Measurements from ENCODE around the gene OMP. TPM values are rescaled to one million over a fixed set of nuclear protein-coding genes. Genes with fewer than 3 reads are reported as not detected.
"Not testable (repeated sequence)": the region's sequence is repeated elsewhere in the genome, so short reads cannot be mapped to it uniquely, and the experiment has no call there.

OMP gene
- total RNA-seq, 1 experiment from 2014 or later: not detected

DNA sequence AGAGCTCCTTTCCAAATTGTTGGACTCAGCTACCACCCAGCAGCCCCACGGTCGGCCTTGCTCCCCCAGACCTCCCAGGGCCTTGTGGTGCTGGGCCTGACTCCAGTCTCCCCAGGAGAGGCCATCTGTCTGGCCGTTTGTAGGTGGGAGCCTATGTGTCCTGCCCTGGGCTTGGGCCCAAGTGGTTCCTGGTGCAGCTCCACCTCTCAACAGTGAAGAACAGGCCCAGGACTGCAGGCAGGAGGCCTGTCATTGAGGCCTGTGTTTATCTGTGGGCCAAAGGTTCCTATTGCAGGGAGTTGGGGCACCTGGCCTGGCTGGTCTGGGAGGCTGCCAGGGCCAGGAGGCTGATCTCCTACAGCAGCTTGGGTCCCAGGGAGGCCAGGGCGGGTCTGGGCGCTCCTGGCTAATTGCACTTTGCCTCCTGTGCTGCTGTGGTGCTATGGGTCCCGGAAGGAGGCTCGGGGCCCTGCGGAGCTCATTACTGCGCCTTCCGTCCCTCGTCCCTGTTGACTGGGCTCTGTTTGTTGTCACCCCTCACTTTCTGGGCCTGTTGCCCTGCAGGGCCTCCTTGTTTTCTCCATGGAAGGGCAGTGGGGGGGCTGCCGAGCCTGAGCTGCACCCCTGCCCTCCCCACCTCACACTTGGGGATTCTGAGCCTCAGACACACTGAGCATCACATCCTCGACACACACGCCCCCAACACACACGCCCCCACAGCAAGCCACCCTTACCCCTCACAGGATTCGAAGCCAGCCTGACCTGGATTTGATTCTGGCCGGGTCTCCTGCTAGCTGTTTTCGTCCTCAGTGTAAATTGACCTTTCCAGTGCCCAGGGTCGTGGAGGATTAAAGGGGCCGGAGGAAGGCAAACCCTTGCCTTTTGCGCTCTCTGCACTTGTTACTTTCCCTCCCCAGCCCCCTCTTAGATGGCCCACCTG is 6.8 kb upstream of the OMP start:
- peaks cover 4% of the 10 kb centered on the region for H3K4me1 Mint-ChIP-seq
- CTCF ChIA-PET: interaction anchor here (0.6 to 2.5 kb wide), 4 partner anchors 17 to 49 kb away, joined by 3 to 7 read pairs (median 4); no protein-coding TSS in a partner anchor
- TF ChIP-seq, protein P1, sequence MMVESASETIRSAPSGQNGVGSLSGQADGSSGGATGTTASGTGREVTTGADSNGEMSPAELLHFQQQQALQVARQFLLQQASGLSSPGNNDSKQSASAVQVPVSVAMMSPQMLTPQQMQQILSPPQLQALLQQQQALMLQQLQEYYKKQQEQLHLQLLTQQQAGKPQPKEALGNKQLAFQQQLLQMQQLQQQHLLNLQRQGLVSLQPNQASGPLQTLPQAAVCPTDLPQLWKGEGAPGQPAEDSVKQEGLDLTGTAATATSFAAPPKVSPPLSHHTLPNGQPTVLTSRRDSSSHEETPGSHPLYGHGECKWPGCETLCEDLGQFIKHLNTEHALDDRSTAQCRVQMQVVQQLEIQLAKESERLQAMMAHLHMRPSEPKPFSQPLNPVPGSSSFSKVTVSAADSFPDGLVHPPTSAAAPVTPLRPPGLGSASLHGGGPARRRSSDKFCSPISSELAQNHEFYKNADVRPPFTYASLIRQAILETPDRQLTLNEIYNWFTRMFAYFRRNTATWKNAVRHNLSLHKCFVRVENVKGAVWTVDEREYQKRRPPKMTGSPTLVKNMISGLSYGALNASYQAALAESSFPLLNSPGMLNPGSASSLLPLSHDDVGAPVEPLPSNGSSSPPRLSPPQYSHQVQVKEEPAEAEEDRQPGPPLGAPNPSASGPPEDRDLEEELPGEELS (CRISPR knock-in tag; IDR thresholded peaks at IDR 0.05): no peak
- TF ChIP-seq, protein P2, sequence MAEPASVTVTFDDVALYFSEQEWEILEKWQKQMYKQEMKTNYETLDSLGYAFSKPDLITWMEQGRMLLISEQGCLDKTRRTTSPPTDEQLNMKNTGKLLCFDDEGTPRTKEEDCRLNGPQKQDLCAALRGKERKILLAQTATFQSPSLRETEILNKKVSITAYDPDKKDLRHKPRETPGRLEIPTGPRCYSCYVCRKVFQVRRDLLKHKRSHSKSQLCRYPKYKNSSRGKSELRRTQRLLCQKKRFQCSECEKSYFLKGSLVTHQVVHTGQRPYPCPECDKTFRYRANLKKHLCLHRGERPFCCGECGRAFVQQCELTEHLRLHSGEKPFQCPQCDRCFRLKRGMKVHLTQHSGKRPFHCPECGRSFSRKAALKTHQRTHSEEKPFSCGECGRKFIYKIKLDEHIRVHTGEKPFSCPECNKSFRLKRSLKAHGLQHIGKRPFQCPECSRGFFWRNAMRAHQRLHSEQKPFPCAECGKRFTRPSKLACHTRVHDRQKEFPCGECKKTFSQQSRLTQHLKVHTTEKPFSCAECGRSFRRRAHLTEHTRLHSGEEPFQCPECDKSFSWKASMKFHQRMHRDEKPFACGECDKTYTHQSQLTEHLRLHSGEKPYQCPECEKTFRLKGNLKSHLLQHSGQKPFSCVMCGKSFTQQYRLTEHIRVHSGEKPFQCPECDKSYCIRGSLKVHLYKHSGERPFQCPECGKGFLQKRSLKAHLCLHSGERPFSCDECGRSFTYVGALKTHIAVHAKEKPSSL (CRISPR knock-in tag; conservative IDR thresholded peaks at IDR 0.05): no peak
- TF ChIP-seq RORB (CRISPR knock-in tag; IDR thresholded peaks at IDR 0.05) (no peak), TCF7 (CRISPR knock-in tag; IDR thresholded peaks at IDR 0.05; ENCODE audit: low read depth) (no peak), GABPB1 (CRISPR knock-in tag; IDR thresholded peaks at IDR 0.05) (peak; percentile 26; the same call in 1 of the 2 replicates)
- TF ChIP-seq, protein P3, sequence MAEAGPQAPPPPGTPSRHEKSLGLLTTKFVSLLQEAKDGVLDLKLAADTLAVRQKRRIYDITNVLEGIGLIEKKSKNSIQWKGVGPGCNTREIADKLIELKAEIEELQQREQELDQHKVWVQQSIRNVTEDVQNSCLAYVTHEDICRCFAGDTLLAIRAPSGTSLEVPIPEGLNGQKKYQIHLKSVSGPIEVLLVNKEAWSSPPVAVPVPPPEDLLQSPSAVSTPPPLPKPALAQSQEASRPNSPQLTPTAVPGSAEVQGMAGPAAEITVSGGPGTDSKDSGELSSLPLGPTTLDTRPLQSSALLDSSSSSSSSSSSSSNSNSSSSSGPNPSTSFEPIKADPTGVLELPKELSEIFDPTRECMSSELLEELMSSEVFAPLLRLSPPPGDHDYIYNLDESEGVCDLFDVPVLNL (CRISPR knock-in tag; IDR thresholded peaks at IDR 0.05; ENCODE audit: borderline replicate concordance, low read depth): no peak
- H3K9me3 Mint-ChIP-seq: peaks cover 5% of the 10 kb centered on the region; the same call in 1 of the 2 replicates
- POLR2A ChIA-PET: no interaction called here
- H3K4me3 Mint-ChIP-seq: no peak overlapping the region
- H3K27me3 Mint-ChIP-seq (ENCODE audit: low read depth): no peaks in the 10 kb centered on the region
- DNase-seq (ENCODE audit: low spot score): no peak
- no peak for ATAC-seq
- peaks cover 7% of the 10 kb centered on the region for H3K36me3 Mint-ChIP-seq
- H3K27ac Mint-ChIP-seq: no peak overlapping the region

DNA sequence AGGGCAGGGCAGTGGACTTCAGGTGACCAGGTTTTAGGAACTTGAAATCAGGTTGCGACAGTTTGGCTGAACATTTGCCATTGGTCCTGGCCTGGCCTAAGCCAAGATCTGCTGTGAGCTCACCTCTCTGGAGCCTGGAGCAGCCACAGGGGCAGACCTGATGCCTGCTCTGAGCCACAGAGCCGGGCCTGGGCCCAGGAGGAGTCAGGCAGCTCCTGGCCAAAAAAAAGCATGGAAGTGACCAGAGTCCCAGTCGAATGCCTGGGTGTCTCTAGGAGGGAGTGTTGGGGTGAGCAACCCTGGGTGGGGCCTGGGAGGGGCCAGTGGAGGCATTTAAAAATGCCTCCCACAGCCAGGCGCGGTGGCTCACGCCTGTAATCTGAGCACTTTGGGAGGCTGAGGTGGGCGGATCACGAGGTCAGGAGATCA is 6.0 kb upstream of the OMP start:
- TF ChIP-seq, protein P4, sequence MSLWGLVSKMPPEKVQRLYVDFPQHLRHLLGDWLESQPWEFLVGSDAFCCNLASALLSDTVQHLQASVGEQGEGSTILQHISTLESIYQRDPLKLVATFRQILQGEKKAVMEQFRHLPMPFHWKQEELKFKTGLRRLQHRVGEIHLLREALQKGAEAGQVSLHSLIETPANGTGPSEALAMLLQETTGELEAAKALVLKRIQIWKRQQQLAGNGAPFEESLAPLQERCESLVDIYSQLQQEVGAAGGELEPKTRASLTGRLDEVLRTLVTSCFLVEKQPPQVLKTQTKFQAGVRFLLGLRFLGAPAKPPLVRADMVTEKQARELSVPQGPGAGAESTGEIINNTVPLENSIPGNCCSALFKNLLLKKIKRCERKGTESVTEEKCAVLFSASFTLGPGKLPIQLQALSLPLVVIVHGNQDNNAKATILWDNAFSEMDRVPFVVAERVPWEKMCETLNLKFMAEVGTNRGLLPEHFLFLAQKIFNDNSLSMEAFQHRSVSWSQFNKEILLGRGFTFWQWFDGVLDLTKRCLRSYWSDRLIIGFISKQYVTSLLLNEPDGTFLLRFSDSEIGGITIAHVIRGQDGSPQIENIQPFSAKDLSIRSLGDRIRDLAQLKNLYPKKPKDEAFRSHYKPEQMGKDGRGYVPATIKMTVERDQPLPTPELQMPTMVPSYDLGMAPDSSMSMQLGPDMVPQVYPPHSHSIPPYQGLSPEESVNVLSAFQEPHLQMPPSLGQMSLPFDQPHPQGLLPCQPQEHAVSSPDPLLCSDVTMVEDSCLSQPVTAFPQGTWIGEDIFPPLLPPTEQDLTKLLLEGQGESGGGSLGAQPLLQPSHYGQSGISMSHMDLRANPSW (CRISPR knock-in tag; conservative IDR thresholded peaks at IDR 0.05; ENCODE audit: low read depth): no peak
- TF ChIP-seq FOXK1 (CRISPR knock-in tag; IDR thresholded peaks at IDR 0.05) (no peak), MXD4 (CRISPR knock-in tag; IDR thresholded peaks at IDR 0.05; ENCODE audit: borderline replicate concordance) (no peak)
- TF ChIP-seq, protein P5, sequence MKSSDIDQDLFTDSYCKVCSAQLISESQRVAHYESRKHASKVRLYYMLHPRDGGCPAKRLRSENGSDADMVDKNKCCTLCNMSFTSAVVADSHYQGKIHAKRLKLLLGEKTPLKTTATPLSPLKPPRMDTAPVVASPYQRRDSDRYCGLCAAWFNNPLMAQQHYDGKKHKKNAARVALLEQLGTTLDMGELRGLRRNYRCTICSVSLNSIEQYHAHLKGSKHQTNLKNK (CRISPR knock-in tag; IDR thresholded peaks at IDR 0.05): no peak
- TF ChIP-seq, protein P3 (CRISPR knock-in tag; IDR thresholded peaks at IDR 0.05; ENCODE audit: borderline replicate concordance, low read depth): no peak
- TF ChIP-seq, protein P2 (CRISPR knock-in tag; conservative IDR thresholded peaks at IDR 0.05): no peak
- CTCF ChIA-PET: interaction anchor here (0.6 to 1.6 kb wide), 3 partner anchors 10 to 50 kb away, joined by 3 to 4 read pairs (median 3); no protein-coding TSS in a partner anchor

DNA sequence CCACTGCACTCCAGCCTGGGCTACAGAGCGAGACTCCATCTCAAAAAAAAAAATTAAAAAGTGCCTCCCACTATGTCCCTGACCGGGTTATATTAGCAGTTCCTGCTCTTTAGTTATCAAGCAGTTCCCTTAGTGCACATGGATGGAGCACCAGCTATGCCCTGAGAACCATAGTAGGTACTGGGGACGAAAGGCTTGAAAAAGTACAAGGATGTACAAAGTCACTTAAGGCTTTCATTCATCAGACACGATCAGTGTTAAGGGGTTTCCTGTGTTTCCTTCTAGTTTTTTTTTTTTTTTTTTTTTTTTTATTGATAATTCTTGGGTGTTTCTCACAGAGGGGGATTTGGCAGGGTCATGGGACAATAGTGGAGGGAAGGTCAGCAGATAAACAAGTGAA is 5.5 kb upstream of the OMP start:
- H3K36me3 Mint-ChIP-seq: peaks cover 10% of the 10 kb centered on the region
- not testable (repeated sequence) for DNase-seq (ENCODE audit: low spot score); H3K4me1 Mint-ChIP-seq; H3K4me3 Mint-ChIP-seq; H3K27ac Mint-ChIP-seq; ATAC-seq; H3K9me3 Mint-ChIP-seq; H3K27me3 Mint-ChIP-seq (ENCODE audit: low read depth)
- POLR2A ChIA-PET: interaction anchor here (0.7 kb wide), 2 partner anchors 43 to 178 kb away, joined by 4 to 9 read pairs; no protein-coding TSS in a partner anchor
- CTCF ChIA-PET: interaction anchor here (0.8 kb wide), 1 partner anchor 9 kb away, joined by 3 read pairs; no protein-coding TSS in a partner anchor

More for the DNA sequence above, 6.0 kb upstream of the OMP start:
- H3K27ac Mint-ChIP-seq: no peak overlapping the region
- peaks cover 9% of the 10 kb centered on the region for H3K9me3 Mint-ChIP-seq
- POLR2A ChIA-PET: interaction anchor here (0.7 kb wide), 2 partner anchors 44 to 178 kb away, joined by 4 to 9 read pairs; no protein-coding TSS in a partner anchor
- no peak overlapping the region for H3K4me3 Mint-ChIP-seq
- H3K36me3 Mint-ChIP-seq: peaks cover 10% of the 10 kb centered on the region
- H3K27me3 Mint-ChIP-seq (ENCODE audit: low read depth): no peaks in the 10 kb centered on the region
- no peaks in the 10 kb centered on the region for H3K4me1 Mint-ChIP-seq
- no peak for ATAC-seq
- DNase-seq (ENCODE audit: low spot score): no peak
